Esophagus mucosa (tissue), 1 donor: ENCODE results near the gene ZFPM1. TPM values are rescaled to one million over a fixed set of nuclear protein-coding genes. Genes with fewer than 3 reads are reported as not detected.
A peak's percentile ranks its signal among the peaks of the same experiment; 100 is the strongest.
"Not testable (repeated sequence)": the region's sequence is repeated elsewhere in the genome, so short reads cannot be mapped to it uniquely, and the experiment has no call there.

Experiments used
- ATAC-seq: fragments of 200-7000 bp; cut with Tn5 transposase; one replicate; pipeline ENCODE4 v1.9.1; 2020
- total RNA-seq: library from RNA; stranded (reverse); gene quantifications from one replicate; pipeline ENCODE4 v1.2.4, GENCODE V29; 2023
- donor health status: DM: yes; HTN: yes; CAD: no.

The ZFPM1 gene
- total RNA-seq, 1 donor from 2014 or later: 3.2 TPM

DNA sequence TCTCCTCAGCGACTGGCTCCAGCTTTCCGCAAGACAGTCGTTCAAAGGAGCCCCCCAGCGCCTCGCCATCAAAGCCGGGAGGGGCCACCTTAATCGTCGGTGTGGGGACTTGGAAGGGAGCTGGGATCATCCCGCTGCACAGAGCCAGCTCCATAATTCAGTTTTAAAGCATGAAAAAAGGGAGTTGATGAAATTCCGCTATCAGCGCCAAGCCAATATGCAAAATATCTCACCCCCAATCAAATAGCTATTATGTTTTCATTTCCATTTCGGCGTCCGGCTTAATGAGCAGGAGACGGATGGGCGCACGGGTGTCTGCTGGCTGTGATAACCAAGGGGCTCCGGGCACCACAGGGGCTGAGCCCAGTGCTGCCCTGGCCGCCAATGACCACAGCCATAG is 27.7 kb downstream of the ZFPM1 start:
- ATAC-seq: no peak

DNA sequence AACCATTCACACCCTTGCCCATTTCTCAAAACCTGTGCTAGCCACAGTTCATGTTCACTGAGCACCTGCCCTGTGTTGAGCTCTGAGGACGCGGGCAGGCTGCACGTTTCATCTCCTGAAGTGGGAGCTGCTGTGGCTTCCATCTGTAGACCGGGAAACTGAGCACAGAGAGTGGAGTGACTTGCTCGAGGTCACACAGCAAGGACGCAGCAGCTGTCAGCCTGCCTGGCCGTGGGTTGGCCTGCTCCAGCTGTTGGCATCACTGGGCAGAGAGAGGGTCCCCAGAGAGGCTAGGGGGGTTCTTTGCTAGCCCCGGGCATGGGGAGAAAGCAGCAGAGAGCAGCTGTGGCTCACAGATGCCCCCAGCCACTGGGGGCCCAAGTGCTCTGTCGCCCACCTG is 28.8 kb downstream of the ZFPM1 start:
- ATAC-seq: no peak

DNA sequence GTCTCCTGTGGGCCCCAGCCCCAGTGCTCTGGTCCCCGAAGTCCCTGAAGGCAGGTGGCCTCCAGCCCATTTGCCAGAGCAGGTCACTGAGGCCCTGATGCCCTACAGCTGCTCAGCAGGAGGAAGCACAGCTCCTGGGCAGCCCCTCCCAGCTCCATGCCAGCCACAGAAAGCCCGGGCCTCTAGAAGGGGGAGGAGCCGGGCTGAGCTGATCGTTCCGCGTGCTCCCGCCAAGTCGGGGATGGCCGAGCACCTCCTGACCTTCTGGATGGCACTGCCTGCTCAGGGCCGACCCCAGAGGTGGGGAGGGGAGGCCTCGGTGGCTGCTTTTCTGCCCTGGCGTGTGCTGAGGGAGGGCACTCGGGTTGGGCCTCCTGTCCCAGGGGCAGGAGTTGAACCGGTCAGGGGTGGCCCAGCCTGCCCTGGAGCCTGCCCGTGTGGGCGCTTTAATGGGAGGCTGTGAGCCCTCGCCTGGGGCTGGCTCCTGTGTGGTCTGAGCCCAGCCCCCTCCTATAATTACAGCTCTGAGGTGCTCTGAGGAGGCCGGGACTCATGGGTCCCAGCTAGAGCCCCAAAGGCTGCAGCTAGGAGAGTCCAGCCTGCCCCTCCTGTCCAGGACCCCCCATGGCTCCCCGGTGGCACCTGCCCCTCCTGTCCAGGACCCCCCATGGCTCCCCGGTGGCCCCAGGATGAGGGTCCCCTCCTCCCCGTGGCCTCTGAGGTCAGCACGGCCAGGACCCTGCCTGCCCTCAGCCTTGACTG is 29.7 kb downstream of the ZFPM1 start:
- ATAC-seq: no peak

DNA sequence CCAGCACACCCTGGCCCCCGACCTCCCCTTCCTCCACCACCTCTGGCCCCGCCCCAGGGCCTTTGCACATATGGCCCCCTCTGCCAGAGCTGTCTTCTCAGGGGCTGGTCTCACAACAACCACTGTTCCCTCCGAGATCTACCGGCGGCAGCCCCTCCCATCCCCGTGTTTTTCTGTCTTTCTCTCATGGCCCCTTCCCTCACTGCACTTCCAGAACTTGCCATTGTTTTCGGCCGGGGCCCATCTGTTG is 30.2 kb downstream of the ZFPM1 start:
- no peak for ATAC-seq

DNA sequence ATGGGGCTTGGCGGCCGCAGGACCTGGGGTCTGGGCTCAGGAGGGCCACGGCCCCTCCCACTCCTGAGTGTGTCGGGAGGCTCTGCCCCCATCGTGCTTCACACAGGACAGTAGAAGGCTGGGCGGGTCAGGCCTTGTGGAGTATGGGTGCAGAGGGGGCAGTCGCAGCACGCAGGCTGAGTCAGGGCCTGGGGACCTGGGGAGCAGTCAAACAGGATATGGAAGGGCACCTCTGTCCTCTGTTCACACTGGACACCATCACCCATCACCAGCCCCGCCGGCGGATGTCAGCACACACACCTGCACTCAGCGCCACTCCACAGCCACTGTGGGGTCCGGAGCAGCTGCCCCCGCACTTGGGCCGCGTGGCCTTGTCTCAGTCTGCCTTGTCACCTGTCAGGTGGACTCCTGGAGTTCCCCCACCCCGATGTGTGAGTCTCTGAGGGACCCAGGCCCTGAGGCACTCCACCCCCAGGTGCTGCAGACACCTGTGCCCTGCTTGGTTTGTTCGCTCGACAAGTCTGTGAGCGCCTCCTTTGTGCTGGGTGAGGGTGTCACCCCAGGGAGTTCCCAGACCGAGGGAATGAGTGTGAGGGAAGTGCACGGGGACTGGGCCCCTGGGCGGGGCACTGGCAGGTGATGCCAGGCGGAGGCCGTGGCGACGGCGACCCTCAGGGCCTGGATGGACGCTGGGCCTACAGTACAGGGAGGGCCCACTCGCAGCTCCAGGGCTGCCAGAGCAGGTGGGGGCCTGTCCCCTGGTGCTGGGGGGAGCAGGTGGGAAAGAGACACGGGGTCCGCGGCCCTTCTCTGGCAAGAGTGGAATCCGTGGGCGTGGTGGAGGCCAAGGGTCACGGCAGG is 31.7 kb downstream of the ZFPM1 start:
- no peak for ATAC-seq

DNA sequence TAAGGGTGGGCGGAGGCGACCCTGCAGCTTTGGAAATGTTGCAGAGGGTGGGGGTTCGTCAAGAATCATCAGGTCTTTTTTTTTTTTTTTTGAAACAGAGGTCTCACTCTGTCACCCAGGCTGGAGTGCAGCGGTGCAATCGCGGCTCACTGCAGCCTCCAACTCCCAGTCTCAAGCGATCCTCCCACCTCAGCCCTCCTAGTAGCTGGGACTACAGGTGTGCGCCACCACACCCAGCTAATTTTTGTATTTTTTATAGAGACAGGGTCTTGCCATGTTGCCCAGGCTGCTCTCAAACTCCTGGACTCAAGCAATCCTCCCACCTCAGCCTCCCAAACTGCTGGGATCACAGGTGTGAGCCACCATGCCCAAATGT is 32.3 kb downstream of the ZFPM1 start:
- not testable (repeated sequence) for ATAC-seq

DNA sequence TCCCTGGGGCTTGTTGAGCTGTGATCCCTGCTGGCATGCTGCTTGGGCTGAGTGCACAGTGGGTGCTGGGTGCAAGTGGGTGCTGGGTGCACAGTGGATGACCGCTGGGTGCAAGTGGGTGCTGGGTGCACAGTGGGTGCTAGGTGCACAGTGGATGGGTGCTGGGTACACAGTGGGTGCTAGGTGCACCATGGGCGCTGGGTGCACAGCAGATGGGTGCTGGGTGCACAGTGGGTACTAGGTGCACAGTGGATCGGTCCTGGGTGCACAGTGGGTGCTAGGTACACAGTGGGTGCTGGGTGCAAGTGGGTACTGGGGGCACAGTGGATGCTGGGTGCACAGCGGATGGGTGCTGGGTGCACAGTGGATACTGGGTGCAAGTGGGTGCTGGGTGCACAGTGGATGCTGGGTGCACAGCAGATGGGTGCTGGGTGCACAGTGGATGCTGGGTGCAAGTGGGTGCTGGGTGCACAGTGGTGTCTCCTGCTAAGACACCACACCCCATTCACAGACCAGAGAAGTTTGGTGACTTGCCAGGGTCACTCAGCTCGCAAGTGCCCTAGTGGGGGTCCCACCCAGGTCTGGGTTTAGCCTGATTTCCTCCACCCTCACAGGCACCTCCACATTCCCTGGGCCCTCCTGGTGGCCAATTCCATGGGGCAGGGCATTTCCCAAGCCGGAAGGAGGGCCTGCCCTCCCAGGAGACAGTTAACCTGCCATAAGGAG is 33.5 kb downstream of the ZFPM1 start:
- ATAC-seq: no peak

DNA sequence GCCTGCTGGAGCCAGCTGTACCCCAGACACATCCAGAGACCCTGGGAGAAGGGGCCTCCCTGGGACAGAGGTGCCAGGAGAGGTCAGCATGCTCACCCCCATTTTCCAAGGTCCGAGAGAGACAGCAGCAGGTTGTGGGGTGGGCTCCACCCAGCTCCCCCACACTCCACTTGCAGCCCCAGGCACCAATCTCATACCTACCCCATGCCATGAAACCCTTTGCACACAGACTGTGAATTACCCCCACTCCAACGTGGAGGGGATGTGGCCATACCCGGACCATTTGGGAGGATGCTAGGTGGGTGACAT is 34.0 kb downstream of the ZFPM1 start:
- ATAC-seq: no peak

DNA sequence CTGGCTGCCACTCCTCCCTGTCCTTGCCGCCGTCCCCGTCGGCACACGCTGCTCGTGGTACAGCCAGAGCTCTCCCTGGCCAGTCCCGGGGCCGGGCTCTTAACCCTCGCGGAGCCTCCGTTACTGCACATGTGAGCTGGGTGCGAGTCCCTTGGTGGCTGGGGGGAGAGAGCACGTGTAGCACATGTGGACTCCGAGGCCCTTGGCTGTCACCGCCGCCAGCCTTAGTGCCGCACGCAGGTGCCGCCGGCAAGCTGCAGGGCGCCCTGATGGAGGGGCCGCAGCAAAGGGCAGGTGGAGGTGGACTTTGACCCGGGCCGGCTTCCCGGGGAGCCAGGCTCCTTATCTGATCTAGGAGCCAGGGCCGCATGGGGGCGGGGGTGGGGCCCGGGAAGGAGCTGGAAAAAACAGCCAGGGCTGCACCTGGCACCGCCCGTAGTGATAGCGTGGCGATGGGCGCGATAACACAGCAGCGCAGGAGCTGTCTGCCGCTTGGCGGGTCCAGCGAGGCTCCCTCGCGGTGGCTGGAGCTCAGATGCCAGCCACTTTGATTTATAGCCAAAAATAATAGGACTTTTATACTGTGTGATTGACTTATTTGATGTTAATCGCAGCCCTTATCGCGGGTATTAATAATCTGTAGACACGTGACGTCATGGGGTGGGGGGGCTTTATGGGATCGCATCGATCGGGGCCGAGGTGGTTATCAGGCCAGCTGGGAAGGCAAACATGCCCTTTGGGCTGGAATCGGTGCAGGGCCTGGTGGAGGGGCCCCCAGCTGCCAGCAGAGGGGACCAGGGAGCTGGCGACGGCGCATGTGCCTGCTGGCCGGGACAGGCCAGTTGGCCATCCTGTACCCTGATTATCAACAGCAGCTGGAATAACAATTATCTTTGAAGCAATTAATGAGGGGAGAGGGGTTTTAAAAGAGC is 35.1 kb downstream of the ZFPM1 start:
- no peak for ATAC-seq

DNA sequence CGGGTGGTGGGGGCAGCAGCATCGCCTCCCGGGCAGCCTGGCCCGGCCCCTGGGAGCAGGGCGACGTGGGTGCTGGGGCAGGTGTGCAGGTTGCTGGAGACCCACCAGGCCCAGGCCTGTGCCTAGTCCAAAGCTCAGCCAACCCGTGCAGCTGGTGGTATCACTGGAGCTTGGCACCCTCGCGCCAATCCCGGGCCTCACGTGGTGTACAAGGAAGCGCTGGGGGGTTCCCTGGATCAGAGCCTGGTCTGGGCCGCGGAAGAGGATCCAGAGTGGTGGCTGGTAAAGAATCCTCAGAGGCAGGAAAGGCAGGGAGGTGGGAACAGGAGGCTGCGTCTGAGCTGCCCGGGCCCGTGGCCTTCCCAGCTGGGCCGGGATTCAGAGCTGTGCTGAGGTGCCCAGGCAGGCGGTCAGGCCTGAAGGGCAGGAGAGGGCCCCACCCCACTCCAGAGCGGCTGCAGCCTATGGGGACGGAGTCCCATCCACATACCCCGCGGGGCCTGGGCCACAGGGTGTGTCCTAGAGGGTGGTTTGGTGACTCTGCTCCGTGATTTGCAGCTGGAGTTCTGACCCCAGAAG is 36.2 kb downstream of the ZFPM1 start:
- no peak for ATAC-seq

DNA sequence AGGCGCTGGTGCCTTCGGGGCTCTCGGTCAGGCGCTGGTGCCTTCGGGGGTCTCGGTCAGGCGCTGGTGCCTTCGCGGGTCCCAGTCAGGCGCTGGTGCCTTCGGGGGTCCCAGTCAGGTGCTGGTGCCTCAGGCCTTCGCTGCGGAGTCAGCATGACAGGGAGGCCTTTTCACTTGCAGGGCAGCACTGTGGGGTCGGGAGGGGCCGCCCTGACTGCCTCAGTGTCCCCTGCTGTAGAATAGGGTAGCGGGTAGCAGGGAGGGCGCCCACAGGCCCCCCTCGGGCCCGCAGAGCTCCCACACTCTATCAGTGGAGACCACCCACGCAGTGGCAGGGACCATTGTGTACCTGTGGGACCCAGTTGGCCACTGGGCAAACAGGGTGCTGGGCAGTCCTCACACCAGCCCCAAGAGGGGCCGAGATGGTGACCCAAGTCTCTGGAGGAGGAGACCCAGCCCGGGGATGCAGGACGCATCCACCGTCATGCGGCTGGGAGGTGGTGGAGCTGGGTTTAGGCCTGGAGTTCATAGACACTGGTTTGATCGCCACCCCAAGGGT is 38.0 kb downstream of the ZFPM1 start:
- ATAC-seq: no peak

DNA sequence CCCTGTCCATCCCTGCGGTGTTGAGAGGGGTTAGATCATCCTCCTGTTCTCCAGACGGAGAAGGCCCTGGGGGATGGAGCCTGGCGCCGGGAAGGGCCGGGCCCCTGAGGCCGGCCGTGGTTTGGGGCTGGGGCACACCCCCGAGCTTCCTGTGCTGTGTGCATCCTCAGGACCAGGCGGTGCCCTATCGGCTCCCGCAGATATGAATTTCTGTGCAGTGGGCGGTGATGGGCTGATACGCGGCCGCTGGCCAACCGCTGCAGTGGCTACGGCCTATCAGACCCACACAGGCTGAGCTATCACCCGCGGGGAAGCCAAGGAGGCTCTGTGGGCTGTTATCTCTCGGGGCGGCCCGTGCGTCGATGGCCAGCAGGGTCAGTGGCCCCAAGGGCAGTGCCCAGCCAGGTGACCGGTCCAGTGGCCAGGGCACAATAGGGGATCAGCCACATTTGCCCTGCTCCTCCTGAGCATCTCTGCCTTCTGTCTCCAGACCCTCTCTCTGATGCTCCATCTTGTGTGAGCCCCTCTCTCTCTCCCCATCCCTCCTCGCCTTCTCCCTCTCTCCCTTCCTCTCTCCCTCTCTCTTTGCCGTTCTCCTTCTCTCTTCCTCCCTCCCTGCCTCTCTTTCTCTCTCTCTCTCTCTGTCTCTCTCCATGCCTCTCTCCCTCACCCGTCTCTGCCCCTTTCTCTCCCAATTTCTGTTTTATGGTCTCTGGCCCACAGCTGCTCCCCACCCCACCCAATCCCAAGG is 38.7 kb downstream of the ZFPM1 start:
- no peak for ATAC-seq

DNA sequence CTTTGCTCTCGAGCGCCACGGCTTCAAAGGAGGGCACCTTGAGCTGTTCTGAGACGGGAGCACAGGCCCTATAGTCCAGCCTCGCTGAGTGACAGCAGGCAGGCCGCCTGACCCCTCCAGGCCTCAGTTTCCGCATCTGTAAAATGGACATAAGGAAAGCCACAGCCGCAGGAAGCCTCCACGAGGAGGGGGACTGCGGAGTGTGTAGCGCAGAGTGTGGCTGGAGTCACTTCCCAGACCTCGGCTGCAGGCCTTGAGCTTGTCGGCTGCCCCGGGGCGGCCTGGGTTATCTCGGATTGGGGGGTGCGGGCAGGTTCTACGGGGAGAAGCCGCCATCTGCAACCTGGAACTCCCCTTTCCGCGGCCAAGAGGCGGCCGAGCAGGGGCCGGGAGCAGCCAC is 40.8 kb downstream of the ZFPM1 start:
- ATAC-seq: no peak

DNA sequence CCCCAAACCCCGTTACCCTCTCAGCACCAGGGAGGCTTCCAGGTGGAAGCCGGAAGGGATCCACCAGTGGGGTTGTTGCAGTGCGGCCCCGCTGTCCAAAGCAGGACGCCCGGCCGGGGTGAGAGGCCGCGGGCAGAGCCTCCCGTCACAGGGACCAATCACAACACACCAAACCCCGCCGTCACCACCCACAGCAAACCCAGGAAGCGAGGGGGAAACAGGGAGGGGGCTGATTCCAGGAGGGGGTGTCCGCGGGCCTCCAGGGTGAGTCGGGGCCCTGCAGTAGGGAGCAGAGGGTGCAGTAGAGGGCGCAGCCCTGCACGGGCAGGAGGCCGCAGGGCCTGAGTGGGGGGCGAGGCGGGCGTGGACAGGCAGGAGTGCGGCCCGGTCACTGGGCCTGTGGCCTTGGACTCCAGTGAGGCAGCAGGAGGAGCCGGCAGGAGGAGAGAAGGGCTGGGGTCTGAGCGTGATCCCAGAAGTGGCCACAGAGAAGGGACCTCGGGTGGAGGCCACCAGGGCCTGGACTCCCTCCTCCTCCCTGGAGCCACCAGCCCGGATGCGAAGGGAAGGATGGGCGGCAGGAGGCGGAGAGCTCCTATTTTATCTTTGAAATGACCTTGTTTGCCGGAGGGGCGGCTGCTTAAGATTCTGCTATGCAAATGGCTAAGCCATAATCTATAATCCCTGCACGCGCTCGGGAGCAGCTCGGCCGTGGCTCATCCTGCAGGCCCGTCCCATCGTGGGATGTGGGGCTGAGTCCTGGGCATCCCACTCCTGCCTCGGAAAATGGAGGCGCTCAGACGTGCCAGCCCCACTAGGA is 41.5 kb downstream of the ZFPM1 start:
- ATAC-seq: no peak

DNA sequence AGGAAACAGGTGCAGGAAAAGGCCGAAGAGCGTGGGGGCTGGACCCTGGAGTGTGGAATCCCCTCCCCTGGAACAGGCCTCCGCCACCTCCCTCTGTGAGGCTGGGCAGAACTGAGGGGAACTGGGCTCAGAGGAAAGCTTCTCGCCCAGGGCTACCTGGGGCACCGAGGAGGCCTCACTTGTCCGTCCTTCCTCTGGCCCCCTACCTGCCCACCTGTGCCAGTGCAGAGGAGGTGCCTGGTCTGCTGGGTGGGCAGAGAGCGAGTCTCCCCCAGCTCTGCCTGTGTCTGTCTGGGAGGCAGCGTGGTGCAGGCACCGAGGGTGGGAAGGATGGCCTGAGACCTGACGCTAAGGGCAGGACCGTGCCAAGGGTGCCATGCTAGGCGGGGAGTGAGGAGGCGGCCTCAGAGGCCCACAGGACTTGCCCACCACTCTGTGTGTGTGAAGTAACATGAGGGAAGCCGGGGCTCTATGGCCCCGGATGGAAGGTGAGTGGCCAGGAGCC is 42.2 kb downstream of the ZFPM1 start:
- no peak for ATAC-seq

DNA sequence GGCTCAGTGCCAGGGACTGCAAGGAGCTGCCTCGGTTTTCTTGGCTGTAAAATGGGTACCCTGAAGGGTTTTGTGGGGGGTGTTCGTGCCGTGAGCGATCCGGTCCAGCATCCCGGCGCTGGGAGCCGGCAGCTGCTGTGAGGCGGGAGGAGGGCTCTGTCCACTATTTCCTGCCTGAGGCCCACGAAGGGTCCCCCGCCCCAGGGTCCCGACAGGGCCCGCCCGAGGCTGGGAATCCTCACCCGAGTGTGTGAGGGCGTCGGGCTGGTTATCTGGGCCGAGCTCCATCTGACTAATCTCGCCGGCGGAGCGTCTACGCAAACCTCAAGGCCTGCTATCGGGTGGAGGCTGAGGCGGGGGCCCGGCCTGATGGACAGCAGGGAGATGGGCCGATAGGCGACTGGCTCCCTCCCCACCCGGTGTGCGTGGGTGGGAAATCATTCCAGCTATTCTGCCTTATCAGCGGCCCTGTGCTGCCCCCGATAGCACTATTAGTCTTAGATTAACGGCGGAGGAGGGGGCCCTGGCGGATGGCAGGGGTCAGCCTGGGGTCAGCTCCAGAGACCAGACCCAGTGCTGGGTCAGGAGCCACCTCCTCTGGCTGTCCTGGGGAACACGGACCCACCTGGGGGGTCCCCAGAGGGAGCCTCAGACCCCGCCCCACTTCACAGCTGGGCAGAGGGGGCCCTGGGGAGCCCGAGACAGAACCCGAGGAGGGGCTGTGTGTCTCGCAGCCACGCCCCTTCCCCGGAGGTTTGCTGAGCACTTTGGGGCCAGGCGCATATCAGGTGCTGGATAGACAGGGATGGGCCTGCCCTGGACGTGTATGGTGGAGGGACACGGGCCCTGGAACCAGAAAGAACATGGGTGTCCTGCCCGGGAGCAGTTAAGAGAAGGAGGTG is 44.7 kb downstream of the ZFPM1 start:
- ATAC-seq: no peak

DNA sequence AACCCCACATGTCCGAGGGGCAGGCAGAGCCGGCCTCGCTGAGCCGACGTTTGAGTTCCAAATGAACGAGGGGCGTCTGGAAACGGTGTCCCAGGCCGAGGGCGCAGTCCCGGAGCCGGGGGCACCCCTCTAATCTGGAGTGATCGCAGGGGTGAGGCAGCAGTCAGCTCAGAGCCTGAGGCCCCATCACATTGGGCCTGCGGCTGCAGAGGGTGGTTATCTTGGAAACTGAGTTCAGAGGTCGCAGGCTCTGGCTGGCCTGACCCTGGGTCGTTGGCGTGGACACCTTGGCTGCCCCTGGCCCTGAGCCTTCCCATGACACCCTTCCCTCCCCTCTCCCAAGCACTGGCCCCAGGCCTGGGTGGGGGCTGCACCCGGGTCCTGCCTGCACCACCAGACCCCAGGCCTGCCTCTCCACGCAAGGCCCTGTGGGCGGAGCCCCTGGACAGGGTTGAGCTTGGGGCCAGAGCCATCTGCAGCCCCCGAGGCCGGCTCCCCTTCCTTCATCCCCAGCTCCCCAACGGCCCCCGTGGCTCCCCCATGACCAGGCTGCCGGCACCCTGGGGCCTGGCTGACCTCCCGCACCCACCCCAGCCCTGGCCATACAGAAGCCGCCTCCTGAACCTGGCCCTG is 45.6 kb downstream of the ZFPM1 start:
- ATAC-seq: no peak

DNA sequence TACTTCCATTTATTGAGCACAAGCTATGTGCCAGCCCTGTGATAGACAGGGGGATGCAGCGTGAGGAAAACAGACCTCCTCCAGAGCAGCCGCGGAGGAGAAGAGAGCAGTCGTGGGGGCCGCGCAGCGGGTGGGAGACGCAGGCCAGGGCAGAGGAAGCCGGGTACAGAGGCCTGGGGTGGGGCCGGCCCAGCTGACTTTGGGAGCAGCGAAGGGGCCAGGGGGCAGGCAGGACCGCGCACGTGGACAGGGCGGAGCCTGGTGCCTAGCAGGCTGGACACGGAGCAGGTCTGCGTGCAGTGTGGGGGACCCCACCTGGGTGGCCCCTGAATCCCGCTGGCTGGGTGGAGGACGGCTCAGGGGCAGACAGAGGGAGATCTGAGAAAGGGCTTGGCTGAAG is 46.2 kb downstream of the ZFPM1 start:
- peak; percentile 11 for ATAC-seq

DNA sequence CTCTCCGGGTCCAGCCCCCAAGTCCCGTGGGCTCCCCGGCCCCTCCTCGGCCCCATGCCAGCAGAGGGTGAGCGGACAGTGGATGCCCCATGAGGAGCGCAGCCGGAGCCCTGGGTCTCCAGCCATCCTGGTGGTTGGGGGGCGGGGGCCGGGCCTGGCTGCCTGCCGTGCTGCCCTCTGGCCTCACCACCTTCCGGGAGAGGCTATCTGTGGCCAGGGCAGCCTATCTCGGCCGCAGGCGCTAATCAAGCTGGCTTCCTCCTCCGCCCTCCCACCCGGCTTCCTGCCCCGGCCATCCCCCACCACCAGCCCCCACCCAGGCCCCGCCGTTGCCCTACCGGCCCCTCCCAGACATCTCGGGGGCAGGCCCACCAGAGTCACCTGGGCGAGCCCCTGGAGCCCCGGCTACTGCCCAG is 46.8 kb downstream of the ZFPM1 start:
- peak; percentile 10 for ATAC-seq
